ENCODE data around the gene TAS2R30.

Gene TAS2R30

GRCh38 chr12:11134305-11134704 is at the start of gene TAS2R30:
Gene TAS2R30 (minus strand): TSS chr12:11134644. CDS start chr12:11134244, 400 bp downstream.
- DNase-seq (ENCODE audit: extremely low spot score, insufficient read length, low read depth) (no peak), FAIRE-seq (no peak)

DNA sequence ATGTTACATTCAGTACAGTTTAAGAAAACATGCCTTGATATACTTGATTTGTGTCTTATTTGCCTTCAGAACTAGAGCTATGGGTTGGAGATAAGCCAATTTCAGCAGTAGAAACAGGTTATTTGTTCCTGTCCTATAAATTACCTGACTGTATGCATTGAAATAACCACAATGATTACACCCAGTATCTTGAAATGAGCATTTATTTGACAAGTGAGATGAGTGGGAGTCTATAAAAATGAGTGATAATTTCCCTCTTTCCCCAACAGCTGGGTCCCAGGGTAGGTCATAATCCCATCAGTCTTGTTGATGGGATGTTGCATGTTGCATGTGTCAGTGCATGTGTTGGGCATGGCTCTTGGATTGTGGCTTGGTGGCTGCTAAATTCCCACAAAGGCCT is 48.6 kb upstream of the TAS2R30 start:
- FAIRE-seq = no peak
- no peak for DNase-seq (ENCODE audit: extremely low spot score, insufficient read length, low read depth)

- no peak for DNase-seq (ENCODE audit: extremely low spot score, insufficient read length, low read depth)
- no peak for FAIRE-seq
Observed at GRCh38 chr12:11182529-11182928, 48.1 kb upstream of the TAS2R30 start.

GRCh38 chr12:11178250-11178649 is 43.8 kb upstream of the TAS2R30 start:
- no peak for DNase-seq (ENCODE audit: extremely low spot score, insufficient read length, low read depth)
- no peak for FAIRE-seq

DNA sequence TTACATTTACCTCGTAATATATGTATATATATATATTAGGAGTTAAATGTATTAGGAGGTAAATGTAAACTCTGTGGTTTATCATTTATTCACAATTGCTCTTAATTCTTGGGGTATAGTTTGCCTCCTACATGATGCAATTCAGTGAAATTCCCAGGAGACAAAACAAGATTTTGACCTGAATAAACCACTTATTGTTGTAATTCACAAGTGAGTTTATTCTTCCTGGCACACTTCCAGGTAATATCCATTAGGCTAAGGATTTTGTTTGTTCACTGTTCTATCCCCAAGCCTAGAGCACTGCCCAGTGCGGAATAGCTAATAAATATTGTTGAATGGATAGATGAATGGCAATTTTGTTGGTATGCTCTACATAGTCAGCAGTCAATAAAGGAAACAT is 39.6 kb upstream of the TAS2R30 start:
- FAIRE-seq (no peak), DNase-seq (ENCODE audit: extremely low spot score, insufficient read length, low read depth) (no peak)

DNA sequence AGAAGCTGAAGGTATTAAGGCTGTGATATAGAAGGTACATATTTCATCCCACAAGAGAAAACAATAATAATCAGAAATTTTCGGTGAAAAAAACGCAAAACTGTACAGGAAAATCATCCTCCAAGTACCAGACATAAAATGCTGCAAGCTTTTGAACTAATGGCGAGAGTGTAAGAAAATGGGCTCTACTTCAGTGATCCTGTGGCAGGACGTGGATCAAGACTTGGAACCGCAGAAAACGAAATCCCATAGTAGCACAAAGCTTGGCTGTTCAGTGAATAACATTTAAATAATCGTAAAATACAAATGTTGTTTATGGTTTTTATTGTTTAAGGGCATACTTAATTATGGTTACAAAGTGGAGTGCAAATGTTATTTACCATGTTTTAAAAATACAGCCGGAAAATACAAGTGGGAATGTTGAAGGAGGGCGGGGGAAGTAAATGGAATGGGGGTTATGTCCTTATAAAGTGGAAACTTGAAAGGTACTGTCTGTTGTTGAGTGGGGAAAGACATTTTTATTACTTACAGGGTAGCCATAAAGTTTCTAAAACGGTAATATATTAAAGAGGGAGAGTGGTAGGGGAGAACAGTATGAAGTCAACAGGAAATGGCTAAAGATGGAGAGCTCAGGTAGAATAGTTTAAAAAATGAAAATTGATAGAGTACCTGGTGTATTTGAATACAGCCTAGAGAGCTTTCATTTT is 37.7 kb upstream of the TAS2R30 start:
- FAIRE-seq (peak; percentile 67), DNase-seq (ENCODE audit: extremely low spot score, insufficient read length, low read depth) (no peak)

GRCh38 chr12:11171145-11171968 is 36.9 kb upstream of the TAS2R30 start, which contains the start of gene SMIM10L1:
Gene SMIM10L1 (plus strand): TSS chr12:11171194. CDS start chr12:11171357, 163 bp downstream.
- FAIRE-seq (peak; percentile 98), DNase-seq (ENCODE audit: extremely low spot score, insufficient read length, low read depth) (peak; percentile 78)

- FAIRE-seq (no peak), DNase-seq (ENCODE audit: extremely low spot score, insufficient read length, low read depth) (no peak)
Observed at GRCh38 chr12:11170810-11171144, 36.3 kb upstream of the TAS2R30 start.

- DNase-seq (ENCODE audit: extremely low spot score, insufficient read length, low read depth) = no peak
- no peak for FAIRE-seq
Observed at GRCh38 chr12:11166300-11166699, 31.9 kb upstream of the TAS2R30 start.

DNA sequence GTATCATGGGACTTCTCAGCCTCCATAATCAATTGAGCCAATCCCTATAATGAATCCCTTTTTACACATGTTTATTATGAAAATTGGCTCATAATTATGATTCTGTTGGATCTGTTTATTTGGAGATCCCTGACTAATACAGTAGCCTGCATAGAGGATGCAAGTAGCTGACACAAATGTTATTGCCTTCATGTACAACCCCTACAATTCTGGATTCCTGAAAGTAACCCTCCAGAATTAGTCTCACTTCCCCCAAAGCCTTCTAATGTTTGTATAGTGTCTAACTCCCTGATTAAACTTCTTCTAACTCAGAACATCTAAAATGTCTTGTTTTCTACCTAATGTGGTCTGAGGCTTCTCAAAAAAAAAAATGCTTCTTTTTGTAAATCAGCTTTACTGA is 29.9 kb upstream of the TAS2R30 start:
- FAIRE-seq = no peak
- no peak for DNase-seq (ENCODE audit: extremely low spot score, insufficient read length, low read depth)

DNA sequence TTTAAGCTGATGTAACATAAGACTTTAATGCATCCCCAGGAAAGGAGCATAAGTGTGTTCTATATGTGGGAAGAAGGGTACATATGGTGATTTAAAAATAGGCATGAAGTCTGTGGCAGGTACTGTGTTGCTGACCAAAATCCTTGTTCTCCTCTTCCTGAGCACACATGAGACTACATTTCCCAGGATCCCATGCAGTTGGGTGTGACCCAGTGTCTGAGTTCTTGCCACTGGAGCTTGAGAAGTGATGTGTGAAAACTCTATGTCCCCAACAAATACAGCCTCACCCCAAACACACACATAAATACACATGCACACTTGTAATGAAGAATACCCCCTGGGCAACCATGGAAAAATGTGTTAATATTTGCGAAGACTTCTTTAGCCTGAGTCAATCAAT is 28.1 kb upstream of the TAS2R30 start:
- no peak for DNase-seq (ENCODE audit: extremely low spot score, insufficient read length, low read depth)
- no peak for FAIRE-seq

GRCh38 chr12:11158885-11159444 is 24.5 kb upstream of the TAS2R30 start:
- FAIRE-seq (no peak), DNase-seq (ENCODE audit: extremely low spot score, insufficient read length, low read depth) (no peak)

DNA sequence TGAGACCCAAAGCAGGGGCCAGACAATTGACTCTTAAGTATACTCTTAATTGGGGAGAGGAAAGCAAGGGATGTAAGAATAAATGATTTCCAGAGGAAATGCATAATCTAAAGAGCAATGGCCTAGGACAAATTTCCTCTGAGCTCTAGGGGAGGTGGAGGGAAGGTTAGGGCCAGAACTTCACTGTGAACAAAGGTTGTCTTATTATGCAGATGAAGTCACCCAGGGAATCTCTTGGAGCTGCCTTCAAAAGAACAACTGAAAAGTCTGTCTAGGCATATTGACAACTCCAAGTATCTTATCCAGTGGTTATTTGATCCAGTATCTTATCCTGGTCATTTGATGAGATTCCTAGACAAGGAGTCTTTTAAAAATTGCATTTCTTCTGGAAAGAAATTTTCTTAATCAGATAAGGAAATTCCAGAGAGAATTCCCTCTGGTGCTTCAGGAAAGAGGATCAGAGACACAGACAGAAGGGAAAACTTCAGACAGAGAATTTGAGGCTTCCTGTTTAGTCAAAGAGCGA is 20.0 kb upstream of the TAS2R30 start:
- no peak for FAIRE-seq
- DNase-seq (ENCODE audit: extremely low spot score, insufficient read length, low read depth) = no peak

GRCh38 chr12:11152725-11153124 is 18.3 kb upstream of the TAS2R30 start:
- FAIRE-seq (no peak), DNase-seq (ENCODE audit: extremely low spot score, insufficient read length, low read depth) (no peak)

- FAIRE-seq = peak; percentile 41
- no peak for DNase-seq (ENCODE audit: extremely low spot score, insufficient read length, low read depth)
Observed at GRCh38 chr12:11150832-11151231, 16.4 kb upstream of the TAS2R30 start.

DNA sequence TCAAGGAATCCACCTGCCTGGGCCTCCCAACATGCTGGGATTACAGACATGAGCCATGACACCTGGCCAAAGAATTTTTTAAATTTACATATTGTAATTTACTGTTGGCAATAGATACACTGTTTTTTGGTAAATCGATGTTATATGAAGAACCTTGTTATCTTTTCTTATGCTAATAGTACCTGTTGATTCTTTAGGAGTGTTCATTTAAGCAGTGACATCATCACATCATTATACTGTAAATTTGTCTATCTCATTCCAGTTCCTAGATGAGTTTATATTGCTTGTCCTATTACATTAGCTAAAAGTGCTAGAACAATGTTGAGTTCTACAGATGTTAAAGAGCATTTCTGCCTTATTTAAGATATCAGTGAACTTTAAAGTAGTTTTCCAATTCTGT is 13.0 kb upstream of the TAS2R30 start:
- no peak for DNase-seq (ENCODE audit: extremely low spot score, insufficient read length, low read depth)
- FAIRE-seq = no peak

DNA sequence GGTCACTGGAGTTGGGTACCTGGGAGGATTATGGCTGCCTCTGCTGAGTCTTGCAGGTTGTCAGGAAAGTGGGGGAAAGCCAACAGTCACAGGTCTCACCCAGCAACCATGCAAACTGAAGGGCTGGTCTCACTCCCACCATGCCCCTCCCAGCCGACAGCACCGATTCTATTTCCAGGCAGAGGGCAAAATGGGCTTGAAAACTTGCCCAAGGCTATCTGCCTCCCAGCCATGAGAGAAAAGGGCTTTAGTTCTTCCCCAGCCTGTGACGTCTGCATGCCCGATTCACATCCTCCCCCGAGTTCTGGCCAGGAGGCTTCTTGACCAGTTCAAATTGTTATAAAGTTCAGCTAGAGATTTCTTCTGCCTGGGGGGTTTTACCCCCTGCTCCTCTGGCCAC is 9.9 kb upstream of the TAS2R30 start:
- DNase-seq (ENCODE audit: extremely low spot score, insufficient read length, low read depth) (no peak), FAIRE-seq (no peak)

- no peak for FAIRE-seq
- no peak for DNase-seq (ENCODE audit: extremely low spot score, insufficient read length, low read depth)
Observed at GRCh38 chr12:11143352-11143751, 8.9 kb upstream of the TAS2R30 start.

DNA sequence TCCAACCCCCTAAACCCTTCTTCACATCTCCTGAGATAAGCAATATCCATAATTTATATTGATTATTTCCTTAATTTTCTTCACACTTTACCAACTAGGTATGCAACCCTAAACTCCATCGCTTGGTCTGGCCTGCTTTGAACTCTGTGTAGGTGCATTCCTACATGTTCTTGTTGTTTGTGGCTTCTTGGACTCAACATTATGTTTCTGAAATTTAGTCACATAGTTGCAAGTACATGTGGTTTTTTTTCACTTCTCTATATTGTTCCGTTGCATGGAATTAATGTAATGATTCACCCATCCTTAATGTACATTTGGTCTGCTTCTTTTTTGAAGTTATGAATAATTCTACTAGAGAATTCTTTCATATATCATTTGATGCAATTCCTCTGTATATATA is 1.6 kb upstream of the TAS2R30 start:
- FAIRE-seq (no peak), DNase-seq (ENCODE audit: extremely low spot score, insufficient read length, low read depth) (no peak)

GRCh38 chr12:11133816-11134215 is 628 bp downstream of the TAS2R30 start:
- no peak for FAIRE-seq
- no peak for DNase-seq (ENCODE audit: extremely low spot score, insufficient read length, low read depth)

- DNase-seq (ENCODE audit: extremely low spot score, insufficient read length, low read depth) (no peak), FAIRE-seq (no peak)
Observed at GRCh38 chr12:11133162-11133561, 1.3 kb downstream of the TAS2R30 start.
